ENCODE measurements around the gene SLC9A8.

The SLC9A8 gene

DNA sequence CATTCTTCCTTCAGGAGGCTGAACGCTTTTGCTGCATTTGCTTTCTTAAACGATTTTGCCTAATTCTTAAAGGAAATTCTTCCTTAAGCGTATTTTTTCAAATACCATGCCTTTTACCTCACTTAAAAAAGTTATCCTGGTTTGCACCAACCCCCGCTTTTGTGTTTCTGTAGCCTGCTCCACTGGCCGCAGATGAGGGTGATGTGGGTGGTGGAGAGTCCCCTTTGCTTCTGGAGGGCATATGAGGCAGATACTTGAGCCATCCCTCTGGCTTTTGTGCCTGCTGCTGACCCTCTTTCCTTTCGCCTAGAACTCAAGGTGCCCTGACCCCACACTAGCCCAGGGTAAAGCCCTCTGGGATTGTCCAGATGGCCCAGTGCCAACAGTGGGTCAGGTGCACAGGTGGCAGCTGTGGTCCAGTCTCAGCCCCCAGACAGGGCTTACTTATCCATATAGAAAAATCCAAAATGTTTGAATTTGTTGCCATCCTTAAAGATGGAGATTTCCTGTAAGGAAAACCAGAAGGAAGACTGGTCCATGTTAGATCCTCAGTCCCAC is 58.8 kb downstream of the SLC9A8 start:
- DNase-seq (ENCODE audit: extremely low read depth, low read depth): no peak

DNA sequence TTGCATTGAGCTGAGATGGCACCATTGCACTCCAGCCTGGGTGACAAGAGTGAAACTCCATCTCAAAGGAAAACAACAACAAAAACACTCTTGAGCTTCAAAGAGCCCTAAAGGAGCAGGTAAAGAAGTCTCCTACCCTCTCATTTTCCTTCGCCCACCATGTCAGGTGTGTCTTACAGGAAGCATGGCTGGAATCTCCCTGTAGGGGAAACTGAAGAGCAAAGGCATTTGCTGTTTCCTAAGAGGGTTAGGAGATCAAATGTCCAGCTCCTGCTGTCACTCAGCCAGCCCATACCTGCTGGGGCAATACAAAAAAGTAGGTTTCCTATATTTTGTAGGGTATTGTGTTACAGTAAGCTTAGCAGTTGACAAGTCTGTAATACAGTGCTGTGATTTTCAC is 59.4 kb downstream of the SLC9A8 start:
- TF ChIP-seq, protein P1, sequence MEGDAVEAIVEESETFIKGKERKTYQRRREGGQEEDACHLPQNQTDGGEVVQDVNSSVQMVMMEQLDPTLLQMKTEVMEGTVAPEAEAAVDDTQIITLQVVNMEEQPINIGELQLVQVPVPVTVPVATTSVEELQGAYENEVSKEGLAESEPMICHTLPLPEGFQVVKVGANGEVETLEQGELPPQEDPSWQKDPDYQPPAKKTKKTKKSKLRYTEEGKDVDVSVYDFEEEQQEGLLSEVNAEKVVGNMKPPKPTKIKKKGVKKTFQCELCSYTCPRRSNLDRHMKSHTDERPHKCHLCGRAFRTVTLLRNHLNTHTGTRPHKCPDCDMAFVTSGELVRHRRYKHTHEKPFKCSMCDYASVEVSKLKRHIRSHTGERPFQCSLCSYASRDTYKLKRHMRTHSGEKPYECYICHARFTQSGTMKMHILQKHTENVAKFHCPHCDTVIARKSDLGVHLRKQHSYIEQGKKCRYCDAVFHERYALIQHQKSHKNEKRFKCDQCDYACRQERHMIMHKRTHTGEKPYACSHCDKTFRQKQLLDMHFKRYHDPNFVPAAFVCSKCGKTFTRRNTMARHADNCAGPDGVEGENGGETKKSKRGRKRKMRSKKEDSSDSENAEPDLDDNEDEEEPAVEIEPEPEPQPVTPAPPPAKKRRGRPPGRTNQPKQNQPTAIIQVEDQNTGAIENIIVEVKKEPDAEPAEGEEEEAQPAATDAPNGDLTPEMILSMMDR (IDR thresholded peaks at IDR 0.05; ENCODE audit: low read depth, low read length): no peak
- no peak for DNase-seq (ENCODE audit: extremely low read depth, low read depth)

More for the DNA sequence above, 58.8 kb downstream of the SLC9A8 start:
- TF ChIP-seq, protein P1 (IDR thresholded peaks at IDR 0.05; ENCODE audit: low read depth, low read length): no peak

DNA sequence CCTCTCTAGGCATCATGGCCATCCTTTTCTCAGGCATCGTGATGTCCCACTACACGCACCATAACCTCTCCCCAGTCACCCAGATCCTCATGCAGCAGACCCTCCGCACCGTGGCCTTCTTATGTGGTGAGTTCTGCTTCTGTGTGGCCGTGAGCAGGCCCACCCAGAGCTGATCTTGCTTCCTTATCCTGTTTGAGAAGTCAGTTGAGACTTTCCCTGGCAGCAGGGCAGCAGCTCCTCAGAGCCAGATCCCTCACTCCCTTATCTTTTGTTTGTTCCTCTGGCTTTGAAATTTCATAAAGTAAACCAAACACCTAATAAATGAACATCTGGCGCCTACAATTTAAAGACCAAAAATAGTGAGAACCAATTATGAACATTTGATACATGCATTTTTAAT is 62.1 kb downstream of the SLC9A8 start:
- TF ChIP-seq, protein P1 (IDR thresholded peaks at IDR 0.05; ENCODE audit: low read depth, low read length): no peak
- no peak for DNase-seq (ENCODE audit: extremely low read depth, low read depth)

DNA sequence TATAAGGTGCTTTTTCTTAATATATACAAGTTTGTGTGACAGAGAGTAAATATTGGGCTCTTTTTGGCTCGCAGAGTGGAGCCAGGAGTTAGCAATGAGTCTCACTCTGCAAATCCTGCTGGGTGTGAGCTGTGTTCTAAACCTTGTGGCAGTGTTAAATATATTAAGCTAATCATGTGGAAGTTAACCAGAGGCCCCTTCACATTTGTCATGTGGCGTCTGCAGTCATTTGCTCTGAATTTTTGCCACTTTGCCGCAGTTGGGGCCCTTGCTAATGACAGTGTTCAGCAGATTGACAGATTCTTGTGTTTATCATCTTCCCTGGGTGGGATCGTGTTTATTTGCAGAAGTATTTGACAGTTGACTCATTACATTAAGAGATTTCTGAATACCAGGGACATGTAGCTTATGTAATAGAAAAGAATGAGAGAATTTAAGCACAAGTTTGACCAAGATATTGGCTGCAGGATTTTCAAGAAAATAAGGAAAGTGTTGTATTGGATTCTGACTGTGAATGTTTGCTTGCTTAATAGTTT is 64.8 kb downstream of the SLC9A8 start:
- DNase-seq (ENCODE audit: extremely low read depth, low read depth): no peak
- TF ChIP-seq, protein P1 (IDR thresholded peaks at IDR 0.05; ENCODE audit: low read depth, low read length): no peak

DNA sequence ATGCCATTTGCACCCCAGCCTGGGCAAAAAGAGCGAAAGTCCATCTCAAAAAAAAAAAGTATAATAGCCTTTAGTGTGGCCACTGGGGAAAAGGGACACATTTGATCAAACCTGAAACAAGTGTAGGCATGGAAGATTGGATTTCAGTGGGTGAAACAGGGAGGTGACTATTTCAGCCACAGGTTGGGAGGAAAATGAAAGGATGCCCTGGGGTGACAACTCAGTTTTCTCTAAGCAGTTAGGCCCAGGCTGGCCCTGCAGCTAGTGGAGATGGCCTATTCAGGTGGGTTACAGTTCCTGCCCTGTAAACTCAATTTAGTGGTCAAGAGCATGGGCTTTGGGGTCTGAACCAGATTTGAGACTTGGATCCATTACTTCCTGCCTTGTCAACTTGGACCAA is 66.3 kb downstream of the SLC9A8 start:
- TF ChIP-seq, protein P1 (IDR thresholded peaks at IDR 0.05; ENCODE audit: low read depth, low read length): no peak

DNA sequence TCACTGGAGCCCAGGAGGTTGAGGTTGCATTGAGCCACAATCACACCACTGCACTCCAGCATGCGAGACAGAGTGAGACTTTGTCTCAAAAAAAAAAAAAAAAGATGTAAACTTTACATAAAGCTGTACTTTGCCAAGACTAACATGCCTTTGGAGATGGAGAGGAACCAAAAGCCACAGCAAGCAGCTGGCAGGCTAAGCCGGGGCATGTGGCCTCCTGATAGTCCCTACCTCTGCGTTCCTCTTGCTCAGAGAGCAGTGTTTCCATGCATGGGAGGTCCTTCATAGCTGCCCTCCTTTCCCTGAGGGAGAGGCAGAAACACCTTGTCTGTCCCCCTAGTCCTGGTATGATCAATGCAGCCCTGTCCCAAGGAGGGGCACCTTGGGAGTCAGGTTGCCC is 67.5 kb downstream of the SLC9A8 start:
- TF ChIP-seq, protein P1 (IDR thresholded peaks at IDR 0.05; ENCODE audit: low read depth, low read length): no peak
- no peak for DNase-seq (ENCODE audit: extremely low read depth, low read depth)

More for the DNA sequence above, 66.3 kb downstream of the SLC9A8 start:
- DNase-seq (ENCODE audit: extremely low read depth, low read depth): no peak

DNA sequence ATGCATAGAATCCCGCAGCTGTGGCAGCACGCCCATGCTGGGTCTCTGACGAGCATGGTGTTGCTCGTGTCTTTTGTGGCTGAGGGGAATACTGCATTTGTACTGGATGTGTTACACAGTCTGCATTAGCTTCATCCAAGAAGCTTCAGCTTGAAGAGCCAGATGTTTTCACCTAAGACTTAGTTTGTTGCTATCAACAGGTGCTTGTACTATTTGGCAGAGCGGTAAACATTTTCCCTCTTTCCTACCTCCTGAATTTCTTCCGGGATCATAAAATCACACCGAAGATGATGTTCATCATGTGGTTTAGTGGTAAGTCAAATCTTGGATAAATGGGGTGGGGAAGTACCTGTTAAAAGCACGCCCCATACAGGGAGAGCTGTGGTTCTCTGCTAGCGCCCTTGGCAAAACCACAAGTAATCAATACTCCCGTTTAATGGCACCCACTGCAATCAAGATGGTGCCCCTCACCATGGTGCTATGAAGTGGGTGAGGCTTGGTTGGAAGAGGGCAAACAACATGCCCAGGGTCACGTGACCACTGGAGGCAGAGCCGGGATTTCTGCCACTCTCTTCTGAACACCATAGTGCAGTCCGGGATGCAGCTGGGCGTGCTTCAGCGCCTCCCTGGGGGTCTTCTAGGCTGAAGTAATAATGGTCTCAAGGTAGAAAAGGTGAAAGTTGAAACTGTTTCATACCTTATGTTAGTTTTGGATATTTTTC is 68.3 kb downstream of the SLC9A8 start:
- DNase-seq (ENCODE audit: extremely low read depth, low read depth): no peak
- TF ChIP-seq, protein P1 (IDR thresholded peaks at IDR 0.05; ENCODE audit: low read depth, low read length): no peak

All from AG09319 (cell line).